GM21717 (cell line): ENCODE measurements around the gene DDTL.

Source experiments
- ATAC-seq: cut with Tn5 transposase; IDR thresholded peaks from one replicate; pipeline ENCODE4 v1.9.1; 2021; ENCODE audit warnings: mild to moderate bottlenecking, moderate library complexity; ENCODE audit not compliant: unreplicated experiment

The DDTL gene

DNA sequence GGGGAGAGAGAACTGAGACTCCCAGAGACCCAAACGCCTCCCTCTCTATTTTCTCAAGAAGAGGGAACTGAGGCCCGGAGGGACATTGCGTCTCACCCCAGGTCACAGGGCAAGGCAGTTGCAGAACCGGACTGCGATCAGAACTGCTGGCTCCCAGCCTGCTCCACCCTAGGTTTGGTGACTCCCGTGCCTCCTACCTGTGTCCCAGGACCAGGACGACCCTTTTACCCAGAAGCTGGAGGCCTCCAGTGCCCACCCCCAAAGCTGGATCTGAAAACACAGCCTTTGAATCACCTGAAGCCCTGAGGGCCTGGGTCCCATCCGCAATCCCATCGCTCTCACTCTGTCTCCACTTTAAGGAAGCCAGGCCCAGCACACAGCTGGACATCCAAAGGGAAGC lies 37.2 kb downstream of the DDTL start:
- ATAC-seq: no peak

DNA sequence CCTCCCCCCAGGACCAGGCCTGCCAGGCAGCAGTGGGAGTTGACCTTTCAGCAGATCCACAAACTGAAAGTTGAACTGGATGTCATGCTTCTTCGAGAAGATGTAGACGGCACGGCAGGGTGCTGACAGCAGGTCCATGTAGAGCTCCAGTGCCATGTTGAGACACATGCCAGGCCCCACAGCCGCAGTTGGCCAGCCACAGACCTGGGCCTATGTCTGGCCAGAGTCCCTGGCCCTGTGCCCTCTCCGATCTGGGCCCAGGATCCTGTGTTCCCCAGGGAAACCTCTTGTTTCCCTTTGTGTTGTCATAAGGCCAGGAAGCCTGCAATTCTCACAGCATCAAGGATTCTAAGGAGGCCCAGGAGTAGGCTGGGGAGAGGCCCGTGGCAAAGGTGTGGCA lies 38.5 kb downstream of the DDTL start, which contains the start of gene GSTT4:
Gene GSTT4 (minus strand): TSS at position 253 of the 400 bp plus-strand sequence. CDS start 97 bp downstream, at position 156.
- no peak for ATAC-seq

DNA sequence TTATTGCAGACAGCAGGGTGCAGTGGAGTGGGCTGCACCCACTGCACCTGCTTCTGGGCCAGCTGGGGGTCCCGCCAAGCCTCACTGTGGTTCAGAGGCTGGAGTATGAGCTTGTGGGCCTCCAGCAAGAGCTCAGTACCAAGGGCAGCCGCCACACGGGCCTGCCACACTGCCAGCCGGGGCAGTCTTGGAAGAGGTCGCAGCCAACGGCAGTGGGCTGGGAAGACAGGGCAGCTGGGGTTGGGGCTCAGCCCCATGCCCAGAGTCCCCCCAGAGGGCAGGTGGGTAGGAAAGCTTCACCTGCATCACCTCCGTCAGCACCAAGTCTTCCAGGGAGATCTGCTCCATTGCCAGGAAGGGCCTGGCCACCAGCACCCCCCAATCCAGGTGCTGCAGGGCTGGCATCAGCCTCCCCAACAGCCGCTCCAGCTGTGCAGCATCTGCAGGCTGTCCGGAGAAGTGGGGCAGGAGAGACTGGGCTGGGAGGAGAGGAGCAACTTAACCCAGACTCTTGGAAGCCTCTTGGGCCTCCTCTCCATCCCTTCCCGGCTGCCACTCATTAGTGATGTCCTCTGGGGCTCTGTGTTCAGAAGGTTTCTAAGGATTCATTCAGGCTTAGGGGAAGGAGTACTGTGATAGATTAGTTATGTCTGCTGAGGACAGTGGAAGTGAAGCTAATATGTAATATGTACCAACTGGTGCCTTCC lies 39.7 kb downstream of the DDTL start:
- ATAC-seq: no peak

DNA sequence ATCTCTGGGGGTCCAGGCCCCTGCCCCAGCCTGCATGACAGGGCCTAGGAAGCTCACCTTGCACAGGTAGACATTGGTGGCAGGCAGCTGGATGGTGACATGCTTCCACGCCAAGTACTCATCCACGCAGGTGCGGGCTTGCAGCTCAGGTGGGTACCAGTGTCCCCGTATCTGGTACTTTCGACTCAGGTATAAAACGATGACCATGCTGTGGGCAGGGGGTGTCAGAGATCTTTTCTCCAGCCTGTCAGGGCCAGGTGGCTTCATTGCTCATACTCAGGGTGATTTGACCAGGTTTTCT lies 40.2 kb downstream of the DDTL start:
- ATAC-seq: no peak

- no peak for ATAC-seq
Measured at GRCh38 chr22:24007253-24008021, 40.7 kb downstream of the DDTL start.

GRCh38 chr22:24008022-24008283 lies 41.3 kb downstream of the DDTL start:
- ATAC-seq: no peak

DNA sequence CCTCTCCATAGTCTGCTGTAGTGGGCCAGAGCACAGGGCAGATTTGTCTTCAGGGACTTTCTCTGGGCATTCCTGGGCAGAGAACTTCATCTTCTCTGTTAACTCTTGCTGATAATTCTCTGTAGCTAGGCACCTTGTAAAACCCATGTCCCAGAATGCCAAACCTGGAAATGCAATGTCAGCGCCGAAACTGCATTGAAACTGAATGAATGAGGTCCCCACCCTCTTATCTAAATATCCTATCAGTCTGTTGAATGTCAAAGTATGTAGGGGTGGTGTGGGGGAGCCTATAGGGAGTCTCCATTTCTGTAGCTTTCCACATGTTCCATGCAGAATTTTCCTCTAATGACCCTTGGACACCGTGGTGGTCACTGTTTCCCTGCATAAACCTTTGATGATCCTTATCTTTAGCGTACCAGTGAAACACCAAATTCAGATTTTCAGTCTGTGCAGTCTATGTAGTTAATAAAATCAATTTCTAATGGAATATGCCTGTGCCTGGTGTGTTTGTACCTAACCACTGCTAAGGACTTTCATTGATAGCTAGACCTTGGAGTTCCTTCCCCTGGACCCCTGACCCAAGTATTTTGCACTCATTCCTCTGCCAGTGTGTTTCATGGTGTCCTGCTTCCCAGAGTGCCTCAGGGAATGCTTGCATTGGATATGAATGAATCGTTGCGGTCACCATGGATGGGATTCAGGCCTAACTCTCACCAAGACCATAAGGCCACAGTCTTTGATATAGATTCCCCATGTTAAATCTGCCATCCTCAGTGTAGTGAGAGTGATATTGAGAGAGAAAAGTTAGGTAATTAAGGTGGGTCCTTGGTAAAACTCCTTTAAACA lies 41.9 kb downstream of the DDTL start:
- no peak for ATAC-seq

DNA sequence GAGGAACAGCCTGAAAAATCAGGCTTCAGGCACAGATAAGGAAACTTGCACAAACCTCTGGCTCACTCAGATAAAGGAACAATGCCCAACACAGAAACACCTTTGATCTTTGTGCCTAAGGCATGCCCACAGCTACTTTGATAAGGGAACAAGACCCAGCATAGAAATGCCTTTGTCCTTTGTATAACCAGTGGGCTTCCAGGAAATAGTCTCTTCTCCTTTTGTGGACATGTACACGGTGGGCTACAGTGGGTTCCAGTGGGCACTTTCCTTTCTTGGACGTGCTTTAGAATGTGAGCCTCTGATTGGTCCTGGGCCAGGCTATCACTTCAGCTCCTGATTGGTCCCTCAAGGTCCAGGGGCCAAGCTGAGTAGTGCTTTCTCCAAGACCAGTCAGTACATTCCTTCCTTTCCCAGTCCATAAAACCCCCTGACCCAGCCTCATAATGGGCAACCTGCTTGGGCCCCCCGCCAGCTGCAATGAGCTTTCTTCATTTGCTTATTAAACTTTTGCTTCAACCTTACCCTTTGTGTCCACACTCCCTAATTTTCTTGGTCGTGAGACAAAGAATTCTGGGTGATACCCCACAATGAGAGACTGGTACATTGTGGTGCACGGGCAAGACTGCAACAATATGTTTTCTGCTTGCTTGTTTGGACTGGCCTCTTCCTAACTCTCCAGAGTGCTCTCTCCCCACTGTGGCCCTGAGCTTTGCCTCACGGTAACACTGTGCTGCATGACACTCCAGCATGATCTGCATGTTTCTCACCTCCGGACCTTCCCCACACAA lies 42.7 kb downstream of the DDTL start:
- no peak for ATAC-seq

DNA sequence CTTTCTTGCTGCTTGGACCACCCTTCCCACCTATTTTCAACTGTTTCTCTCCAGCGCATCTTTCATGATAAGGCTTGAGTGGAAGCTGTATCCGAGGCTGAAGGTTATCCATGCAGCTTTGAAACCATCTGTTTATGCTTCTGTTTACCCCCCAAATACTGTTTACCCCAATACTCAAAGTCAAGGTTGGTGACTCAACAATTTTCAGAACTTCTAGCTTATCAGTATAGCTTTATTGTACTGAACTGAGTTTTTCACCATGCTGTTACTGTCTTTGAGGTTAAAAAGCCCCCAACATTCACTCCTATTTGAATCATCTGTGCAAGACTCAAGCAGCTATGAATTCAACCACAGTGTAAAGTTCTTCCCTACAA lies 43.3 kb downstream of the DDTL start:
- no peak for ATAC-seq

- no peak for ATAC-seq
Measured at GRCh38 chr22:24011735-24012068, 45.0 kb downstream of the DDTL start.

DNA sequence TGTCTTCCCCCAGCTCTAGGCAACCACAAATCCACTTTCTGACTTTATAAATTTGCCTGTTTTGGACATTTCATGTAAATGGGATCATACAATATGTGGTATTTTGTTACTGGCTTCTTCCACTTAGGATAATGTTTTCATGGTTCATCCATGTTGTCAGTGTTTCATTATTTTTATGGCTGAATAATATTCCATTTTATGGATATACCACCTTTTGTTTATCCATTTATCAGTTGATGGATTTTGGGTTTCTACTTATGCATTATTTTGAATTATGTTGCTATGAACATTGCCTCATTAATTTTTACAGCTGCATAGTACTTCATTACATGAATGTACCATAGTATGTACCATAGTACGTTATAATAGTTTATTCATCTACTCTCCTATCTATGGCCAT lies 49.5 kb downstream of the DDTL start:
- no peak for ATAC-seq

GRCh38 chr22:24021304-24021703 lies 54.6 kb downstream of the DDTL start:
- ATAC-seq: no peak
